GM18867 (cell line): ENCODE measurements around the gene TTC4.
A peak's percentile ranks its signal among the peaks of the same experiment; 100 is the strongest.
"Not testable (repeated sequence)": the region's sequence is repeated elsewhere in the genome, so short reads cannot be mapped to it uniquely, and the experiment has no call there.

Source experiments
- ATAC-seq: cut with Tn5 transposase; IDR thresholded peaks from one replicate; pipeline ENCODE4 v1.9.1; 2021; ENCODE audit warnings: mild to moderate bottlenecking, moderate library complexity; ENCODE audit not compliant: unreplicated experiment

The TTC4 gene

DNA sequence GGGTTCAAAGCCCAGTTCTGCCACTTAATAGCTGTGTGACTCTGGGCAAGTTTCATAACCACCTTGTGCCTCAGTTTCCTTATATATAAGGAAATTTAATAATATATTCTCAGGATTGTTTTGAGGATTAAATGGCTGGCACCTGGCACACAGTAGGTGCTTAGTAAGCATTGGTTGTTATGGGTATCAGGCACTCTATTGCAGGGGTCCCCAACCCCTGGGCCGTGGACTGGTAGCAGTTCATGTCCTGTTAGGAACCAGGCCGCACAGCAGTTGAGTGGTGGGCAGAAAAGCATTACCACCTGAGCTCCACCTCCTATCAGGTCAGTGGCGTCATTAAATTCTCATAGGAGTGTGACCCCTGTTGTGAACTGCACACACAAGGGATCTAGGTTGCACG, 30.2 kb downstream of the TTC4 start:
- ATAC-seq, result no peak

DNA sequence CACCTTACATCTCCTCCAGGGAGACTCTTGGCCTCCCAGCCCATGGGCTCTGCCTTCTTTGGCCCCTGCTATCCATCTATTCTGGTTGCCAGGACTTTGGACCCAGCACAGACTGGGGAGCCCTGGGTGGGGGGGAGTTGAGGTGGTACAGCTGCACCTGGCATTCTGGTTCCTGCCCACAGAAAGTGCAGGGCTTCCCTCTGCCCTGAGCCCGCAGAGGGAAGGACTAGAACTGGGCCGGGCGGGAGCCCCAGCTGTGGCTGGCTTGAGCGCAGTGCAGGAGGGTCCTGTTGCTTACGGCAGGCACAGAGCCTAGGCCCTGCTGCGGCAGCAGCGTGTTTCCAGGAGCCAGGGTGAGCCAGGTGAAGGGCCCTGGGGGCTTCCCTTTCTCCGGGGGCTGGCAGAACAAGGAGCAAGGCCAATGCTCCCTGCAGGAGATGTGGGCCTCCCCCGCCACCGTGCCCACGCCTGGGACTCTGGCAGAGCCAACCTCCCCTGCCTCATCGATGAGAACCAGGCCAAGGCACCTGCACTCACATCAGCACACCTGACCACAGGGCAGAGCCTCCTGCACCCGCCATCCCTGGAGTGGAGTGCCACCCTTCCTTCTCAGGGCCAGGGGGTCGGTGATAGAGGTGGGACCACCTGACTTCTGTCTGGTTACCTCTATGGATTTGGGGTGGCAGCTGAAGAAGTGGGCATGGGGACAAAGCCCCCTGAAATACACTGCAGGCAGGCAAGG, 32.6 kb downstream of the TTC4 start:
- no peak for ATAC-seq

GRCh38 chr1:54750596-54750995, 34.9 kb downstream of the TTC4 start:
- no peak for ATAC-seq

- ATAC-seq, result no peak
Observed at GRCh38 chr1:54751426-54751825, 35.8 kb downstream of the TTC4 start.

- ATAC-seq, result no peak
Observed at GRCh38 chr1:54754045-54754444, 38.4 kb downstream of the TTC4 start.

DNA sequence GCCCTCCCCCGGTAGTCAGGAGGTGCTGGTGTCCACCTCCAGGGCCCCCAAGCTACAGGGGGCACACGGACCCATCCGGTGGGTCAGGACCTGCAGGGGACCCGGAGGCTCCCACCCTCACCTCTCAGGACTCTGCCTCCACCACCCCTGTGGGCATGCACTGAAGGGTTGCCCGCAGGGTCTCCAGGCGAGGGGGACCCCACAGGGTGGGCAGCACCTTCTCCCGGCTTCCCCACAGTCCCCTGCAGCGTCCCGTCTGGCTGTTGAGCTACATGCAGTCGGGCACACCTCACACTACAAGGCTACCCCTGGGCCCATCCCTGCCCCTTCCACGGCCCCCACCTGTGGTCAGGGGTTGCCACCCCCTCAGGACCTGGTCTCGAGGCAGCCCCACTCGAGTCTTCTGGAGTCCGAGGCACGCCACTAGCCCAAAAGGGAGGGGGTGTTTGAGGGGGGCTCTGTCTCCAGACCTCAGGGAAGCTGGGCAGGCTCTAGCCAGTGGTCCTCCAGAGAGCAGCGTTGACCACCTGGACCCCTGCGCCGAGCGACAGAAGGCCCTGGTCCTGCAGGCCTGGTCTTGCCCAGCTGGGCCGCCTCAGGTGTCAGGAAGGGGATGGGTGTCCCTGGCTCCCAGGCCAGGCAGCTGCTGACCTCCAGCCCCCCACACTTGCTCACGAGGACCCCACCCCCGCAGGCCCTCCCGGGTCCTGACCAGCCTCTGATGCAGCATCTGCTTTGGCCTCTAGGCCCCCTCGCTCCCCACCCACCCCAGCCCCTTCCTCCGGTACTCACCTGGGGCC, 39.0 kb downstream of the TTC4 start:
- ATAC-seq, result no peak

- no peak for ATAC-seq
Observed at GRCh38 chr1:54757833-54758232, 42.2 kb downstream of the TTC4 start.

DNA sequence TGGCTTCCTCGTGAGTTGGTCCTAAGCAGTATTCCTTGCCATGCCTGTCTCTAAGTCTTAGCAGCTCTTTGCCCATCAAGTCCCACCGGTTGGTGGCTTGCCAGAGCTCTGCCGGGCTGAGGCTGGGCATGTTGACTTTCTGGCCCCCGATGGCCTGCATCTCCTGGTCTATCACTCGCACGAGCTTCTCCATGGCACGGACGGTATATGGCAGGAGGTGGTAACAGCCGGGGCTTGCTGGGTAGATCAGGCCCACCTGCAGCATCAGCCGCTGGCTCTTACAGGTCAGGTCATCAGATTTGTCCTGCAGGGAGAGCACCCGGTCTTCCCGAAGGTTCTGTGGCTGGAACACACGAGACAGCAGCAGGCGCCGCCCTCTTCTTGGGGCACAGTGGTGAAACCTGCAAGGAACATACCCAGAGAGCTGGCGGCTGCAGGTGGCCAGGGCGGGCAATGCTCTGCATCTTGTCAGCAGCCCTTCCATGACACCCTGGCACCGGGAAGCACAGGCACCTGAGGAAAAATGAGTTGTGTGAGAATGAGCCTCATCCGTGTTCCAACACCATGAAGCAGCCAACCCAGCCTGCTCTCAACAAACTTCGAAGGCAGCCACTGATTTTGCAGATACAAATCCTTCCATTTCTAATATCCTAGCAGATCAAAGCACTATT, 43.2 kb downstream of the TTC4 start:
- ATAC-seq, result no peak

- no peak for ATAC-seq
Observed at GRCh38 chr1:54763816-54764132, 48.1 kb downstream of the TTC4 start.

GRCh38 chr1:54764133-54764921, 48.7 kb downstream of the TTC4 start, which contains the start of gene PARS2:
Gene PARS2 (minus strand): TSS chr1:54764523. CDS start chr1:54759161, 5,362 bp downstream.
- ATAC-seq, result peak; percentile 97

DNA sequence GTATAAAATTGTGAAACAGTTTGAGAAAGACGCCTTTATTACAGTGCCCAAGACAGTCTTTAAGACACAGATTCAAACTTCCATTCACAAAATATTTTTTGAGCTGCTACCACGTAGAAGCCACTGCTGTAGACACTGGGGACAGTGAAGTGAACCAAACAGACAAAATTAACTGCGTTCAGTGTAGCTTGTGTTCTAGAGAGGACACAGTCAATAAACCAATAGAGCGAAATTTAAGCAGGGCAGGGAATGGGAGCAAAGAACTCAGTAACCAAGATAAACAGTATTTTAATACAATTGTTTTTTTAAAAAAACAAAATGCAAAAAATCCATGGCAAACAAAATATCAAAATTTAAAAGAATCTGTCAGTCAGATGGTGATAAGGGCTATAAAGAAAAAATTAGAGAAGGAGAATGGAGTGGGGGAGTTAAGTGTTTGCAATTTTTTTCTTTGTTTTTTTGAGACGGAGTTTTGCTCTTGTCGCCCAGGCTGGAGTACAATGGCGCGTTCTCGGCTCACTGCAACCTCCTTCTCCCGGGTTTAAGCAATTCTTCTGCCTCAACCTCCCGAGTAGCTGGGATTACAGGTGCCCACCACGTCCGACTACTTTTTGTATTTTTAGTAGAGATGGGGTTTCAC, 49.4 kb downstream of the TTC4 start:
- ATAC-seq, result peak; percentile 12

DNA sequence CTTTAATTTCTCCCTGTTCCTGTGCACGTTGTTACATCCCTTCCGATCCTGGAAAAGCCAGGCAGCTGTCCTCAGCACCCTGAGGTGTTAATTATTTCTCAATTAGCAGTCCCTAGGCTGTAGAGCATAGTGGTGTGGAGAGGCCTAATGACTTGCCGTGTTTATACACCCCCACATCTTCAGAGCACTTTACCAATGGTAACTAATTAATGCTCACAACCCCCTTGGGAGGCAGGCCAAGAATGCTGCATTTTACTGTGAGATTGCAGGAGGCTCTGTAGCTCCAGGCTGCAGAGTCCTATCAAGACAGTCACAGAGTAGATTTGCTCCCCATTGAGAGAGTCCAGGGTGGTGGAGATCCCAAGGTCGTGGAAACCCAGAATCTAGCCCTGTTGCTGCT, 51.1 kb downstream of the TTC4 start:
- no peak for ATAC-seq

DNA sequence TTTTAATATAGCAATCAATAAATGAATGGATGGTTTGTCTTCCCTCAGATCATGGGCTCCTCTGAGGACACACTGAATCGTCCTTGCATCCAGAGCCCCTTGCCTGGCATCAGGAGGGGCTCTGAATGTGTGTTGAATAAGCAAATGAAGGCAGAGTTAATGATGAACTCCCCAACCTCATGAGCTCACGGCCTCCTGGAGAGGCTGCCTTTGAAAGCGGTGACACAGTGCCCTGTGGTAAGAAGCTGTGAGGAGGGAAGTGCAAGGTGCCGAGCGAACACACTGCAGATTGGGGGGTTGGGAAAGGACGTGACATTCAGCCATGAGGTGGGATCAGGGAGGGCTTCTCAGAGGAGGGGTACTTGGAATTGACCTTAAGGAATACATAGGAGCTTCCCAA, 51.9 kb downstream of the TTC4 start:
- ATAC-seq, result no peak

GRCh38 chr1:54768093-54768492, 52.4 kb downstream of the TTC4 start:
- ATAC-seq, result no peak

DNA sequence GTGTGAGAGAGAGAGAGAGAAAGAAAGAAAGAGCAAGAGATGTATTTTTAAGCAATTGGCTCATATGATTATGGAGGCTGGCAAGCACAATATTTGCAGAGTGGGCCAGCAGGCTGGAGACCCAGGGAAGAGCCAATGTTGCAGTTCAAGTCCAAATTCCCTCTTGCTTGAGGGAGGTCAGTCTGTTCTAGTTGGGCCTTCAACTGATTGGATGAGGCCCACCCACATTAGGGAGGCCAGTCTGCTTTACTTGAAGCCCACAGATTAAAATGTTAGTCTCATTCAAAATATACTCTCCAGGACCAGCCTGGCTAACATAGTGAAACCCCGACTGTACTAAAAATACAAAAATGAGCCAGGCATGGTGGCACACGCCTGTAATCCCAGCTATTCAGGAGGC, 57.3 kb downstream of the TTC4 start:
- no peak for ATAC-seq

GRCh38 chr1:54774820-54775498, 59.3 kb downstream of the TTC4 start:
- ATAC-seq, result no peak

DNA sequence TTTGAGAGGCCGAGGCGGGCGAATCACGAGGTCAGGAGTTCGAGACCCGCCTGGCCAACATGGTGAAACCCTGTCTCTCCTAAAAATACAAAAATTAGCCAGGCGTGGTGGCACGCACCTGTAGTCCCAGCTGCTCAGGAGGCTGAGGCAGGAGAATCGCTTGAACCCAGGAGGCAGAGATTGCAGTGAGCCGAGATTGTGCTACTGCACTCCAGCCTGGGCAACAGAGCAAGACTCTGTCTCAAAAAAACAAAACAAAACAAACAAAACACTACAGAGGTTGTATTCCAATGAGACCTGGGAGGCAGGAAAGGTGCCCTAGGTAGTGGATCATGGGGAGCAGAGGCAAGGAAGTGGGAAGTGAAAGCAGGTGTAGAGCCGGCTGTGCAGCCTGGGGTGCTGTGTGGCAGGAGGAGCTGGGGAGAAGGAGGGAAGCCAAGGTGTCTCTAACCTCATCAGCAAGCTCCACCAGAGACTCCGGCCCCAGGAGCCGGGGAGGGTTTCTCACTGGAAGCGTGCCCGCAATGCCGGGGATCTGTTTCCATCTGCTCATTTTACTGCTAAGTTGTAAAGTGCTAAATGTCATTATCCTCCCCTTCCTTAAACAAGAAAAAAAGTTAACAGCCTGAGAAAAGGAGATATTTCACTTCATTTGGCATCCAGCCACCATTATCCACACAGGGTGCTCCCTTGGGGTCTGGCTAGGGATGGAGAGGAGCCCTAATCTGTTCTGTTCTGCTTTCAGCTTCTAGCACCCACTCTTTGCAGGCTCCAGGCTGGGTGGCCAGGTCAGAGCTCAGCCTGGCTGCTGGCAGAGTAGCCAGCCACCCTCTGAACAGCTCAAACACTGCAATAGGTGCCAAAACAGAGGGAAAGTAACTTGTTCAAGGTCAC, 60.4 kb downstream of the TTC4 start:
- not testable (repeated sequence) for ATAC-seq

GRCh38 chr1:54777011-54777410, 61.4 kb downstream of the TTC4 start:
- ATAC-seq, result no peak

DNA sequence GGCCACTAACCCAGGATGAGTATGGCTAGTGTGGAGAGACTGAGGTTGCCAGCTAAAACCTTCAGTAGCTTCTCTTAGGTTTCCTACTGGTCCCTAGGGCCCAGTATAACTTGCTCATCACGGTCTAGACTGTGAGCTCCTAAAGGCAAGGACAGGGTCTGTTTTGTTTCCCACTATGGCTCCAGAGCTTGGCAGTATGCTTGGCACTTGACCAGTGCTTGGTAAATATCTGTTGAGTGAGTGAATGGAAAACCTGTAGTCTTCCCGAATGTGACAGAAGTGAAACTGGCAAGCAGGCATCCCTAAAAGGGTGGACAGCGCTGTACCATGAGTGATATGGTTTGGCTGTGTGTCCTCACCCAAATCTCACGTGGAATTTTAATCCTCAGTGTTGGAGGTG, 61.8 kb downstream of the TTC4 start:
- no peak for ATAC-seq
